A673 (cell line): ENCODE results near the gene SEMA4F. TPM values are rescaled to one million over a fixed set of nuclear protein-coding genes. Genes with fewer than 3 reads are reported as not detected.

Experiments used
- BruUV-seq: library from RNA; stranded (reverse); fragments of 400-500 nt; replicated peaks from 2 replicates; lab custom pipeline; 2021; lab: Mats Ljungman, UMichigan
- CTCF ChIA-PET: fragments of 300-600 bp; sonication (Branson Sonifier 250); formaldehyde crosslinking; loops from one replicate; lab custom pipeline; 2022; ENCODE audit warnings: antibody characterized with exemption; lab: Charles Lee
- POLR2A ChIA-PET: fragments of 300-600 bp; sonication (Branson Sonifier 250); formaldehyde crosslinking; loops from one replicate; lab custom pipeline; 2022; ENCODE audit warnings: antibody characterized with exemption; ENCODE audit not compliant: low non-redundant PET; lab: Charles Lee
- DNase-seq: peaks from one replicate; pipeline ENCODE4 v3.0.0-alpha.2; 2015; ENCODE audit warnings: low spot score
- H3K27ac ChIP-seq: fragments of 200-600 bp; sonication (generic); 2 replicates; pipeline ENCODE4 v1.5.1; 2016; ENCODE audit warnings: mixed run types, low read depth, mild to moderate bottlenecking, mixed read lengths, antibody characterized with exemption, low read length; ENCODE audit not compliant: poor library complexity, severe bottlenecking
- H3K27me3 ChIP-seq: fragments of 200-600 bp; sonication (generic); replicated peaks from 2 replicates; pipeline ENCODE4 v1.6.1; 2017; ENCODE audit warnings: mixed run types, low read depth, mild to moderate bottlenecking, mixed read lengths, antibody characterized with exemption, low read length; ENCODE audit not compliant: insufficient read depth, poor library complexity
- H3K36me3 ChIP-seq: fragments of 200-600 bp; sonication (generic); 2 replicates; pipeline ENCODE4 v1.6.1; 2016; ENCODE audit warnings: mixed run types, mild to moderate bottlenecking, mixed read lengths, antibody characterized with exemption, low read length; ENCODE audit not compliant: insufficient read depth, poor library complexity, severe bottlenecking
- H3K4me1 ChIP-seq: fragments of 200-600 bp; sonication (generic); 2 replicates; pipeline ENCODE4 v1.6.1; 2017; ENCODE audit warnings: mixed run types, mild to moderate bottlenecking, mixed read lengths, antibody characterized with exemption, low read length; ENCODE audit not compliant: insufficient read depth, poor library complexity, severe bottlenecking
- H3K4me3 ChIP-seq: fragments of 200-600 bp; sonication (generic); 2 replicates; pipeline ENCODE4 v1.5.1; 2016; ENCODE audit warnings: low read depth, mixed run types, mild to moderate bottlenecking, mixed read lengths, low read length; ENCODE audit not compliant: poor library complexity, severe bottlenecking
- H3K9me3 ChIP-seq: fragments of 200-600 bp; sonication (generic); 2 replicates; pipeline ENCODE4 v1.6.1; 2016; ENCODE audit warnings: mixed run types, low read depth, mild to moderate bottlenecking, mixed read lengths, antibody characterized with exemption, low read length; ENCODE audit not compliant: poor library complexity, severe bottlenecking
- CTCF ChIP-seq: fragments of 300-800, 200-600 bp; sonication (generic); conservative IDR thresholded peaks from 2 replicates; pipeline ENCODE4 v1.5.1; 2017; ENCODE audit warnings: low read depth, mild to moderate bottlenecking, antibody characterized with exemption, low read length, moderate library complexity, mixed read lengths
- EZH2 ChIP-seq: fragments of 200-600 bp; sonication (generic); IDR thresholded peaks from 2 replicates; pipeline ENCODE4 v1.6.1; 2017; ENCODE audit warnings: borderline replicate concordance, low read depth, mild to moderate bottlenecking, mixed read lengths, antibody characterized with exemption, low read length; ENCODE audit not compliant: poor library complexity, severe bottlenecking
- intact Hi-C: fragments of 100-400 bp; cut with micrococcal nuclease; formaldehyde crosslinking; loops from one replicate; pipeline ENCODE4 v1.10.0; 2022; ENCODE audit not compliant: unreplicated experiment
- total RNA-seq: library from RNA; stranded (reverse); gene quantifications from 2 replicates; pipeline ENCODE4 v1.2.3, GENCODE V29; 2021

Gene SEMA4F
- total RNA-seq, 1 experiment from 2014 or later, result 3.8 TPM

GRCh38 chr2:74645344-74645743 lies 8.7 kb upstream of the SEMA4F start:
- BruUV-seq, result no TSS peak
- ChIA-PET CTCF (no interaction called here), POLR2A (interaction anchor here (0.6 kb wide), 1 partner anchor 9 kb away, joined by 4 read pairs; the partner anchor contains the start of gene SEMA4F)

GRCh38 chr2:74646201-74646600 lies 7.8 kb upstream of the SEMA4F start:
- H3K4me1 ChIP-seq, result no peaks in the 10 kb centered on the region
- H3K36me3 ChIP-seq, result no peaks in the 10 kb centered on the region
- no peaks in the 10 kb centered on the region for H3K9me3 ChIP-seq
- TF ChIP-seq CTCF, result no peak
- no TSS peak for BruUV-seq
- no peak overlapping the region for H3K4me3 ChIP-seq
- no peak for DNase-seq
- ChIA-PET CTCF (no interaction called here), POLR2A (no interaction called here)
- intact Hi-C loops, result no loop called here
- no peaks in the 10 kb centered on the region for H3K27me3 ChIP-seq
- no peak overlapping the region for H3K27ac ChIP-seq

More at GRCh38 chr2:74645344-74645743, 8.7 kb upstream of the SEMA4F start:
- Histone ChIP-seq H3K4me3 (no peak overlapping the region), H3K9me3 (no peaks in the 10 kb centered on the region), H3K27ac (no peak overlapping the region), H3K36me3 (no peaks in the 10 kb centered on the region), H3K27me3 (no peaks in the 10 kb centered on the region), H3K4me1 (no peaks in the 10 kb centered on the region)
- no peak for DNase-seq
- intact Hi-C loops, result no loop called here
- TF ChIP-seq CTCF (no peak), EZH2 (no peak)

GRCh38 chr2:74646834-74647482 lies 7.1 kb upstream of the SEMA4F start:
- BruUV-seq, result no TSS peak
- Histone ChIP-seq H3K4me1 (no peaks in the 10 kb centered on the region), H3K27ac (no peak overlapping the region), H3K36me3 (no peaks in the 10 kb centered on the region), H3K9me3 (no peaks in the 10 kb centered on the region), H3K27me3 (no peaks in the 10 kb centered on the region), H3K4me3 (no peak overlapping the region)
- no peak for DNase-seq
- intact Hi-C loops, result no loop called here
- TF ChIP-seq EZH2, result no peak
- TF ChIP-seq CTCF, result no peak
- ChIA-PET CTCF (no interaction called here), POLR2A (no interaction called here)
